ENCODE results near the gene AP4B1.

Gene AP4B1

GRCh38 chr1:113895098-113895497 lies 9.5 kb downstream of the AP4B1 start:
- no peak for DNase-seq (ENCODE audit: low spot score)

DNA sequence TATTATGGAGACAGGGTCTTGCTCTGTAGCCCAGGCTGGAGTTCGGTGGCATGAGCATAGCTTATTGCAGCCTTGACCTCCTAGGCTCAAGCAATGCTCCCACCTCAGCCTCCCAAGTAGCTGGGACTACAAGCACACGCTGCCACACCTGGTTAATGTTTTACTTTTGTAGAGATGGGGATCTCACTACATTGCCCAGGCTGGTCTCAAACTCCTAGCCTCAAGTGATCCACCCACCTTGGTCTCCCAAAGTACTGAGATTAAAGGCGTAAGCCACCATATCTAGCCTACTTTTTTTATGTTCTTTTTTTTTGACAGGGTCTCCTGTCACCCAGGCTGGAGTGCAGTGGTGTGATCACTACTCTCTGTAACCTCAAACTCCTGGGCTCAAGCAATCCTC lies 11.3 kb downstream of the AP4B1 start:
- DNase-seq (ENCODE audit: low spot score), result no peak

- DNase-seq (ENCODE audit: low spot score), result no peak
These were observed 12.9 kb downstream of the AP4B1 start for GRCh38 chr1:113891631-113892220.

GRCh38 chr1:113890816-113891215 lies 13.8 kb downstream of the AP4B1 start:
- no peak for DNase-seq (ENCODE audit: low spot score)

- DNase-seq (ENCODE audit: low spot score), result no peak
These were observed 17.0 kb downstream of the AP4B1 start, which contains the start of gene BCL2L15 for GRCh38 chr1:113887402-113888175. Gene BCL2L15, minus strand, starts transcription at chr1:113887581. Its CDS starts 206 bp downstream, at chr1:113887375.

- no peak for DNase-seq (ENCODE audit: low spot score)
These were observed 17.9 kb downstream of the AP4B1 start for GRCh38 chr1:113886417-113887401.

- DNase-seq (ENCODE audit: low spot score), result no peak
These were observed 22.9 kb downstream of the AP4B1 start for GRCh38 chr1:113881661-113882060.

DNA sequence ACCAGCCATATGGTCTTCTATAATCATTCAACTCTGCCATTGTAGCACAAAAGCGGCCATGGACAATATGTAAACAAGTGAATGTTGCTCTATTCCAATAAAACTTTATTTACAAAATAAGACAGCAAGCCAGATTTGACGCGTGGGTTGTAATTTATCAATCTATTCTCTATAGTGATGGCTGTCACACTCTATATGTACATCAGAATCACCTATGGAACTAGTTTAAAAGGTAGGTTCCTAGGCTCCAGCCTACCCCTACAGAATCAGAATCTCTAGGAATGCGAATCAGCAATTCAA lies 24.9 kb downstream of the AP4B1 start:
- DNase-seq (ENCODE audit: low spot score), result no peak

DNA sequence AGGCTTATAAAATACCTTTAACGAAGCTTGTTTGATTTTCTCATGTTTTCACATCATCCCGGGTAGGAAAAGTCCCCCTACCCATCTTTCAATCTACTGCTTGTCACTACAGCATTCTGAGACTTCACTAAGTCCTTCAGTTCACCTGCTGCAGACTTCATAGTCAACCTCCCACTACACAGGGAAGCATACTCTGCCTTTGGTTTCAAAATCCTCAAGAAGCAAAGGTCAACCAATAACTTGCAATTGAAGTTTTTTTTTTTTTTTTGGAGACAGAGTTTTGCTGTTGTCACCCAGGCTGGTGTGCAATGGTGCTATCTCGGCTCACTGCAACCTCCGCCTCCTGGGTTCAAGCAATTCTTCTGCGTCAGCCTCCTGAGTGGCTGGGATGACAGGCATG lies 28.4 kb downstream of the AP4B1 start:
- no peak for DNase-seq (ENCODE audit: low spot score)

- DNase-seq (ENCODE audit: low spot score), result peak; percentile 43
These were observed 28.9 kb downstream of the AP4B1 start for GRCh38 chr1:113875714-113876113.

DNA sequence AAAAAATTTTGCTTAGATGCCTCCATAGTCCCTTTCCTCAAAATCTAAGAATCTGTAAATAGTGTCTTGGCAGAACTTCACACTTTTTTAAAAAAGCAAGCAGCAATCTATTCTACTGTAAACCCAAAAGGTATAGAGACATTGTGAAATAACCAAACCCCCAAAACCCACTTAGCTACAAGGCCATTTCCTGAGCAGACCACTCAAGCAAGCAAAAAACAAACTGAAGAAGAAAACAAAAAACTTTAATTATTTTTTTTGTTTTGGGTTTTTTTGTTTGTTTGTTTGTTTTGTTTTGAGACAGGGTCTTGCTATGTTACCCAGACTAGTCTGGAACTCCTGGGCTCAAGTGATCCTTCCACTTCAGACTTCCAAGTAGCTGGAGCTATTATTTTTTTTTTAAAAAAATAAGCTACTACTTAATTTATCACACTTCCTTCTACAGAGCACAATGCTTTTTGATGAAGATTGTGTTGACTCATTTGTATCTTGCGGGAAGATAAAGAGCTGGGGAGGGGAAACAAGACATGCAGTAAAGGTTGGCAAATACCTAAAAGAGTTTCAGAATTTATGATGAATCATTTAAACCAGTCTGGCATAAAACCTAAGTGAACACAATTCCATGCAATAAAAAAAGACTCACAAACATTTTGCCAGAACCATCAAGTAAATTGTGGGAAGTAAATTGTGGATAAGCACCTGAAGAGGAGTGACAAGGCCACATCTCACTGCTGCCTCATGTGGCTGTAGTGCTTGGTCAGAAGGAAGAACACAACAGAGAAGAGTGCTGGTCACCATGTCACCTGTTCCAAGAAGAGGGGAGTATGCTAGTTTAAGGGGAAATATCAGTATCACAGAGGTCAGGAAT lies 30.4 kb downstream of the AP4B1 start:
- DNase-seq (ENCODE audit: low spot score), result peak; percentile 4

DNA sequence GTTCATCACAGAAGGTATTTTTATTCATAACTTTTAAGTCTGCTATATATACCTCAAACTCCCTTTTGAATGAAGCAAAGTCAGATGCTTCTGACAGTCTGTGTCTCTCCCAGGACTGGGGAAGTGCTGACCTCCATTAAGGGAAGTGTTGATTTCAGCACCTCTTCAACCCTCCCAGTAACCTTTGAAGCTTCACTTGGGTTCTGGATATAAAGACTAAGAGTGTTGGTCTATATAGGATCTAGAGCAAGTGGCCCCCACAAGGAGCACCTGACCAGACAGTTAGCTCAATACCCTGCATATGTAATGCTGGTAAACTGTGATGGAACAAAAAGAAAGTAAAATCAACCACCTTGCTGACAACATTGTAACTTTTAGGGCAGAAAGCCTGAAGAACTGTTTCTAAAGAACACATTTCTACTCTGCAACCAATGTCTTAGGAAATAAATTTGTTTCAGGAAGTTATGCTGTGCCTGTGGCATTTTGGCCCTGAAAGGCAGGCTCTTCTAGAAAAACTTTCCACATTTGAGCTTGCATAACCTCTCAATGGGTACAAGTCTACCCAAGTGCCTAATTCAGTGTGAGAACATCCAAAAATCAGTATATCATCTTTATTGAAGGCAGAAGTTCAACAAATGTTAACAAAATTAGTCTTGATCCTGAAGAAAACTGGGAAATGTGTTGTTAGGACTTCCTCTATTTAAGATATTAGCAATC lies 32.2 kb downstream of the AP4B1 start:
- no peak for DNase-seq (ENCODE audit: low spot score)

DNA sequence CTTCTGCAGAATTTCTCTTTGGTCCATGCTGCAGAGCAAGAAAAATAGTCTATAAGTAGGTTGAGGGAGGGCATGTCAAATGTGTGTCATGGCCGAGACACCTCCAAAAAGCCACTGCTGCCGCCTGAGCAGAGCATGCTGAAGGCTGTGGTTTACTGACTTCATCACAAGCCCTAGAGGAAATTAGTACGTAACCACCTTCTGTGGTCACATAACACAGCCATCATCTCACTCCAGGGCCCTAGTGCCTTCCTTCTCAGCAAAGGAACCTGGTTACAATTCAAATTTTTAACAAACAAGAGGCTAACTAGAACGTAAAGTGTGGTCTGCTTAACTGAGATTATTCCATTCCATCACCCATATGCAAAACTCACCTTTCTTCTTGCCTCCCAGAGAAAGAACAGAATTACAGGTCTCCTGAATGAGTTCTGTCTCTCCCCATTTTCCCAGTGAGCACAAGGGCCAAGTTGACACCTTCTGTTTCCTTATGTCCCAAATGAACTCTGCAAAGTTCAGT lies 32.9 kb downstream of the AP4B1 start, which contains the start of gene PTPN22:
TSS of gene PTPN22 (minus strand) at position 116 of the 517 bp plus-strand sequence.
- DNase-seq (ENCODE audit: low spot score), result peak; percentile 47

DNA sequence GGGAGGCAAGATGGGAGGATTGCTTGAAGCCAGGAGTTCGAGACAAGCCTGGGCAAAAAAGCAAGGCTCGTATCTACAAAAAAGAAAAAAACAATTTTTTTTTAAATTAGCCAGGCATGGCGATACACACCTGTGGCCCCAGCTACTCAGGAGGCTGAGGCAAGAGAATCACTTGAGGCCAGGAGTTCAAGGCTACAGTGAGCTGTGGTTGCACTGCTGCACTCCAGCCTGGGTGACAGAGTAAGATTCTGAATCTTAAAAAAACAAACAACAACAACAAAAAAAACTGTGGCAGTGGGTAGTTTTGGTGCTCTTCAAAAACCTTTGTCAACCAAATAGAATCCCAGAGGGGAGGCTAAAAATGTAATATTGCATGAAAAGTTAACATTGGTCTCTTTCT lies 33.8 kb downstream of the AP4B1 start:
- DNase-seq (ENCODE audit: low spot score), result no peak

DNA sequence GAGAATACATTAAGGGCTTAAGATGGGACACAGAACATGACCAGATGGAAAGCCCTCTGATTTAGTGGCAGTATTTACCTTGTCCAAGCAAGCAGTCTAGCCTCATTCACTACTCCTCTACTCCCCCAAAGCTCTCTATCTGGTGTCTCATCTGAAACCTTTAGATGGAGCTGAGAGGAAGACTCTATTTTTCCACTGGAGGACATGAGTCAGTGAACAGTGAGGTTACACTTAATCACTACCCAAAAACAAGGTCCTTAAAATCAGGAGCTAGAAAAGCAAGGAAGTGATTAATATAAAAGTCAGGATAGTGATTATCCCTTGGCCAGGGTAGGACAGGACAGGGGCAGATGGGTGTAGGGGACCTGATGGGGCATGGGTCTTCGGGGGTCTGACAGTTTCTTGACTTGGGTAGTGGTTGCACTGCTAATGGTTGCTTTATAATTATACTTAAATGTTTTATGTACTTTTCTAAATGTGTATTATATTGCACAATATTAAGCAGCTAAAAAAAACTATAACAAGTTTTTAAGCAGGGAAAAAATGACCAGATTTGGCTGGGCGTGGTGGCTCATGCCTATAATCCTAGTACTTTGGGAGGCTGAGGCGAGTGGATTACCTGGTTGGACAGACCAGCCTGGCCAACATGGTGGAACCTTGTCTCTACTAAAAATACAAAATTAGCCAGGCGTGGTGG lies 36.1 kb downstream of the AP4B1 start:
- no peak for DNase-seq (ENCODE audit: low spot score)

DNA sequence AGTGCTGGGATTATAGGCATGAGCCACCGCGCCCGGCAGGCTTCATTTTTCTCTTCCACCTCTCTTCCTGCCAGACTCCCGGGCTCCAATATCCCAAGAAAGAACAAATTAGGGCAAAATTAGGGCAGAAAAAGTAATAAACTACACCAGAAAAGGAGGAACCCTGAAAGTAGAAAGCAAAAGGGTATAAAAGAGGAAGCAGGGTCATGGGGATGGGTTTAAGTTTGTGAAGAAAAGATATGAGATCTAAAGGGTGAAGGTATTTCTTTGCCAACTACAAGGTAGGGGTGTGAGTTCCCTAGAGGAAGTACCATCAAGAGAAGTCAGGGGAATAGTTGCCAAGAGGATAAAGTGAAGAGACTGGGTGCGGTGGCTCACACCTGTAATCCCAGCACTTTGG lies 43.0 kb downstream of the AP4B1 start:
- DNase-seq (ENCODE audit: low spot score), result no peak

DNA sequence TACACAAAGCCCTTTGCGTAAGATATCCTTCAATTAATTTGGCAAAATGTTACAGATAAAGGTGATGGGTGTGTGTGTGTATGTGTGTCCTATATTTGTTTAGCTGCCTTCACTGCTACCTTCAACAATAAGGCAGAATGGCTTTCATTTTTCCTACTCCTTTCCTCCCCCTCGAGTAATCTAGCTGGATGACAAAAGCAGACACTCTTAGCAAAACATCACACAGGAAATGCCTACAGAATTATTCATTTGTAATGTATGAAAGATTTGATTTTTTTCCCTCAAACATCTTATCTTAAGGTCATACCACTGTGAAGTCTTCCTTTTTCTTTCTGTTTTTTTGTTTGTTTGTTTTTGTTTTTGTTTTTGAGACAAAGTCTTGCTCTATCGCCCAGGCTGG lies 43.7 kb downstream of the AP4B1 start:
- DNase-seq (ENCODE audit: low spot score), result no peak

DNA sequence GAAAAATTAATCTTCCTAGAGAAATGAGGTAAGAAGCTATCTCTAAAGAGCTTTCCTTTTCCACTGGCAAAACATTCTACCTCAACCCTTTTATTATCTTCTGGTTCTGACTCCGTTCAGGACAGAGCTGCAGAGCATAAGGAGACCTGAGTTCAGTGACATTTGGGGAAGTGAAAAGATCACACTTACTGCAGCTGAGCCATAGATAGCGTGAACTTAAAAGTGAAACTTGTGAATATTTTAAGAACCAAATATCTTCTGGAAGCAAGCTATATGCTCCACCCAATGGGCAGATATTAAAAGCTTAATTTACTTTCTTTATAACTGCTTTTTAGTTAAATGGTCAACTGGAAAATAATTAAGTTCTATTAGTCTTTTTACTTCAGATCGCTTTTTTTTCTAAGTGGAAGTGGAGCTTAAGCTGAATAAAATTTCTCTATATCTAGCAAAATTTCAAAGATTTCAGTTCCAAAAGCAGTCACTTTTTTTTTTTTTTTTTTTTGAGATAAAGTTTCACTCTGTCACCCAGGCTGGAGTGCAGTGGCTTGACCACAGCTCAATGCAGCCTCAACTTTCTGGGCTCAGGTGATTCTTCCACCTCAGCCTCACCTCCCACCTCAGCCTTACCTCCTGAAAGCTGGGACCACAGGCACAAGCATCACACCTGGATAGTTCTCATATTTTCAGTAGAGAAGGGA lies 45.0 kb downstream of the AP4B1 start:
- peak; percentile 19 for DNase-seq (ENCODE audit: low spot score)

DNA sequence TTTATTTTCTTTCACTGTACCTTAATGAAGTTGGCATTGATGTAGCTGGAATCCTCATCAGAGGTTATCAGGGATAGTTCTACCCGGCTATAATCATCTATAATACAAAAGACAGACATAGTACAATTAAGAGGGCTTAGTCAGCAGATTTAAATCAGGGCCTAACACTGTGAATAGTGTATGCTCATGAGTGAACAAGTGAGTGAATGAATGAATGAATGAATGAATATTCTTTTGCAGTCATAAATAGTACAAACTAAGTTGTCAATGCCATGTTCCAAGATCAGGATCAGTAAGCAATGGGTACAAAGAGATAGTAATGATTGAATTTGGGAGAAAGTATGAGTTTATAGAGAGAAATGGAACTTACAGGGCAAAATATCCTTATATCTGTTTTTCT lies 45.6 kb downstream of the AP4B1 start:
- DNase-seq (ENCODE audit: low spot score), result no peak

DNA sequence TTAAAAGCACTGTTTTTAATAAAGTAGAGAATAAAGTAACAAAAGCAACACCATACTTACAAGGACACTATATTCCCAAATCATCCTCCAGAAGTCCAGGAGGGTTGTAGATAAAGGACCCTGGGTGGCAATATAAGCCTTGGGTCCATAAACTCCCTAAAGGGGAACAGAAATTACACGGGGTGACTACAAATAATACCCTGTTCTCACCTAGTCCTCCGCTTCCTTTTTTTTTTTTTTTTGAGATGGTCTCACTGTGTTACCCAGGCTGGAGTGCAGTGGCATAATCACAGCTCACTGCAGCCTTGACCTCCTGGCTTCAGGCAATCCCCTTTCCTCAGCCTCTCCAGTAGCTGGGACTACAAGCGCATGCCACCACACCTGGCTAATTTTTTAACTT lies 46.2 kb downstream of the AP4B1 start:
- DNase-seq (ENCODE audit: low spot score), result no peak
